HEK293 (cell line): Measurements from ENCODE around the gene FAM78B.

Source experiments
- CTCF ChIA-PET: fragments of 350-600 bp; formaldehyde crosslinking; extraction: SDS; loops from one replicate; lab custom pipeline; 2021; ENCODE audit warnings: antibody characterized with exemption; lab: Yijun Ruan, JAX
- POLR2A ChIA-PET: fragments of 300-600 bp; formaldehyde crosslinking; extraction: SDS; loops from one replicate; lab custom pipeline; 2020; ENCODE audit warnings: antibody characterized with exemption, inconsistent platforms; lab: Yijun Ruan, JAX
- H3K27ac ChIP-seq: fragments of 200-500 bp; sonication (Bioruptor generic); 2 replicates; pipeline ENCODE4 v1.5.1; 2014; ENCODE audit warnings: low read depth, low read length, control low read depth, inconsistent platforms; ENCODE audit errors: extremely low read depth
- H3K36me3 ChIP-seq, 2 experiments: fragments of 200-500 bp in 1 of 2; sonication (Bioruptor generic) in 1 of 2; 1 replicate in 1 of 2; 2 replicates in 1 of 2; pipeline ENCODE4 v1.5.1; 2014 to 2017; ENCODE audit warnings: inconsistent platforms in 2 of 2, low read length in 2 of 2; ENCODE audit not compliant: control insufficient read depth in 2 of 2, insufficient read depth in 1 of 2
- H3K4me1 ChIP-seq: fragments of 200-500 bp; sonication (Bioruptor generic); 2 replicates; pipeline ENCODE4 v1.5.1; 2014; ENCODE audit warnings: mild to moderate bottlenecking, low read length, inconsistent platforms; ENCODE audit not compliant: control insufficient read depth, insufficient read depth
- H3K4me3 ChIP-seq: 2 replicates; pipeline ENCODE4 v1.5.1; 2011; ENCODE audit warnings: low read depth, mild to moderate bottlenecking, control low read depth, low read length, moderate library complexity
- H3K9me3 ChIP-seq: fragments of 200-500 bp; sonication (Bioruptor generic); 2 replicates; pipeline ENCODE4 v1.5.1; 2014; ENCODE audit warnings: low read depth, low read length, inconsistent platforms; ENCODE audit not compliant: control insufficient read depth, insufficient read depth
- TCF7L2 ChIP-seq: IDR thresholded peaks from 2 replicates; pipeline ENCODE4 v1.6.1; 2011; ENCODE audit warnings: low read depth, mild to moderate bottlenecking, inconsistent platforms, low read length, moderate library complexity, borderline replicate concordance
- ZFP3 ChIP-seq: fragments of 450-650 bp; formaldehyde crosslinking; IDR thresholded peaks from 2 replicates; pipeline ENCODE4 v1.5.1; 2016; ENCODE audit warnings: low read depth, missing biosample characterization, missing genetic modification characterization
- ZNF174 ChIP-seq: fragments of 450-650 bp; formaldehyde crosslinking; IDR thresholded peaks from 2 replicates; pipeline ENCODE4 v1.5.0; 2017; ENCODE audit warnings: missing biosample characterization, mild to moderate bottlenecking, missing genetic modification characterization
- ZNF24 ChIP-seq: fragments of 450-650 bp; formaldehyde crosslinking; IDR thresholded peaks from 2 replicates; pipeline ENCODE4 v1.5.1; 2016; ENCODE audit warnings: missing biosample characterization, missing genetic modification characterization
- ZNF302 ChIP-seq: fragments of 450-650 bp; formaldehyde crosslinking; IDR thresholded peaks from 2 replicates; pipeline ENCODE4 v1.5.1; 2016; ENCODE audit warnings: missing biosample characterization, missing genetic modification characterization, low read depth
- ZNF335 ChIP-seq: fragments of 450-650 bp; formaldehyde crosslinking; conservative IDR thresholded peaks from 2 replicates; pipeline ENCODE4 v1.5.1; 2016; ENCODE audit warnings: missing biosample characterization, missing genetic modification characterization
- ZNF544 ChIP-seq: fragments of 450-650 bp; formaldehyde crosslinking; IDR thresholded peaks from 2 replicates; pipeline ENCODE4 v1.5.0; 2017; ENCODE audit warnings: missing biosample characterization, missing genetic modification characterization
- ZNF596 ChIP-seq: fragments of 450-650 bp; IDR thresholded peaks from 2 replicates; pipeline ENCODE4 v1.5.0; 2018; ENCODE audit warnings: missing biosample characterization, mild to moderate bottlenecking, missing genetic modification characterization, moderate library complexity
- ZNF626 ChIP-seq: fragments of 450-650 bp; sonication (Bioruptor Pico); formaldehyde crosslinking; IDR thresholded peaks from 2 replicates; pipeline ENCODE4 v1.5.1; 2018; ENCODE audit warnings: missing biosample characterization, missing genetic modification characterization, inconsistent platforms
- ZNF747 ChIP-seq: fragments of 450-650 bp; formaldehyde crosslinking; IDR thresholded peaks from 2 replicates; pipeline ENCODE4 v1.5.1; 2016; ENCODE audit warnings: missing biosample characterization, missing genetic modification characterization
- ZNF777 ChIP-seq: fragments of 450-650 bp; formaldehyde crosslinking; IDR thresholded peaks from 2 replicates; pipeline ENCODE4 v1.5.1; 2017; ENCODE audit warnings: missing biosample characterization, missing genetic modification characterization, borderline replicate concordance
- TF ChIP-seq, protein P1 (sequence below): fragments of 450-650 bp; formaldehyde crosslinking; IDR thresholded peaks from 2 replicates; pipeline ENCODE4 v1.5.1; 2016; ENCODE audit warnings: missing biosample characterization, missing genetic modification characterization
- TF ChIP-seq, protein P2 (sequence below): fragments of 450-650 bp; formaldehyde crosslinking; IDR thresholded peaks from 2 replicates; pipeline ENCODE4 v1.5.1; 2016; ENCODE audit warnings: missing biosample characterization, missing genetic modification characterization
- TF ChIP-seq, protein P3 (sequence below): fragments of 450-650 bp; formaldehyde crosslinking; IDR thresholded peaks from 2 replicates; pipeline ENCODE4 v1.5.0; 2017; ENCODE audit warnings: missing biosample characterization, missing genetic modification characterization, borderline replicate concordance
- TF ChIP-seq, protein P4 (sequence below): fragments of 450-650 bp; formaldehyde crosslinking; IDR thresholded peaks from 2 replicates; pipeline ENCODE4 v1.5.1; 2016; ENCODE audit warnings: missing biosample characterization, missing genetic modification characterization

Gene FAM78B

DNA sequence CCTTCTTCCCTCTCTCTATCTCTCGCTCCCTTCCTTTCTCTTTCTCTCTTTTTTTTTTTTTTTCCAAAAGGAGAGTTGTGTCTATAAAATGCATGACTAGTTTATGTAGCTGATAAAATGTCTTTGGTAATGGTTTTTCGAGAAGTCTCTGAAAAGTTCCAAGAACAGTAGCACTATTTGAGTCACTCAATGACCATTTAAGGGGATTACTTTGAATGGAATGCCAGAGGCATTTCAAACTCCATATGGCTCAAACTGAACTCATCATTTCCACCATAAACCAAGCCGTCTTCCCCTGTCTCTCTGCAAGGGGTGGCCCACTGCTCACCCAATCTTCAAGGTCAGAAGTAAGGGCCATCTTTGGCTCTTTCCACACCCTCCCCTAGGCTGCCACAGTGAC lies 93.3 kb downstream of the FAM78B start:
- H3K27ac ChIP-seq, result no peak overlapping the region
- POLR2A ChIA-PET, result no interaction called here
- no peaks in the 10 kb centered on the region for H3K4me1 ChIP-seq
- no peak overlapping the region for H3K4me3 ChIP-seq
- CTCF ChIA-PET, result no interaction called here
- no peaks in the 10 kb centered on the region for H3K36me3 ChIP-seq
- TF ChIP-seq ZNF174 (no peak), ZNF24 (tag by site-specific recombination) (no peak)
- TF ChIP-seq, protein P1, sequence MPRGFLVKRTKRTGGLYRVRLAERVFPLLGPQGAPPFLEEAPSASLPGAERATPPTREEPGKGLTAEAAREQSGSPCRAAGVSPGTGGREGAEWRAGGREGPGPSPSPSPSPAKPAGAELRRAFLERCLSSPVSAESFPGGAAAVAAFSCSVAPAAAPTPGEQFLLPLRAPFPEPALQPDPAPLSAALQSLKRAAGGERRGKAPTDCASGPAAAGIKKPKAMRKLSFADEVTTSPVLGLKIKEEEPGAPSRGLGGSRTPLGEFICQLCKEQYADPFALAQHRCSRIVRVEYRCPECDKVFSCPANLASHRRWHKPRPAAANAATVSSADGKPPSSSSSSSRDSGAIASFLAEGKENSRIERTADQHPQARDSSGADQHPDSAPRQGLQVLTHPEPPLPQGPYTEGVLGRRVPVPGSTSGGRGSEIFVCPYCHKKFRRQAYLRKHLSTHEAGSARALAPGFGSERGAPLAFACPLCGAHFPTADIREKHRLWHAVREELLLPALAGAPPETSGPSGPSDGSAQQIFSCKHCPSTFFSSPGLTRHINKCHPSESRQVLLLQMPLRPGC (tag by site-specific recombination), result no peak
- H3K9me3 ChIP-seq, result no peaks in the 10 kb centered on the region

DNA sequence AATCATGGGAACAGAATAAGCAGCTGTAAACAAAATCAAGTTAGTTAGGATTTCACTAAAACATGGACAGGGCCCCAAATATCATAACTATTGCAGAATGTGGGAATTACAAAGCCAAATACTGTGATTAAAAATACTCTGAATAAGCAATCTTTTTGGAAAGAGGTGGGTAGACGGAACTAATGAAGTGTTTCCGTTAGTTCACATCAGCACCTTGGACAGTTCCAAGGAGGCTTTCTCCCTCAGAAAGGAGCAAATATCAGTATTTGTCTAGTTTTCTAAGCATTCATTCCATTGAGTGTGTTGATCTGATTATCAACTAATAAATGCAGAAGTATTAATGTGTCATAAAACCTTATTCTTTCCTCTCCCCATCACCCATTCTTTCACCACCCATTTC lies 97.4 kb downstream of the FAM78B start:
- Histone ChIP-seq H3K27ac (no peak overlapping the region), H3K4me3 (no peak overlapping the region), H3K36me3 (no peaks in the 10 kb centered on the region), H3K9me3 (no peaks in the 10 kb centered on the region), H3K4me1 (no peaks in the 10 kb centered on the region)
- CTCF ChIA-PET, result no interaction called here
- TF ChIP-seq, protein P2, sequence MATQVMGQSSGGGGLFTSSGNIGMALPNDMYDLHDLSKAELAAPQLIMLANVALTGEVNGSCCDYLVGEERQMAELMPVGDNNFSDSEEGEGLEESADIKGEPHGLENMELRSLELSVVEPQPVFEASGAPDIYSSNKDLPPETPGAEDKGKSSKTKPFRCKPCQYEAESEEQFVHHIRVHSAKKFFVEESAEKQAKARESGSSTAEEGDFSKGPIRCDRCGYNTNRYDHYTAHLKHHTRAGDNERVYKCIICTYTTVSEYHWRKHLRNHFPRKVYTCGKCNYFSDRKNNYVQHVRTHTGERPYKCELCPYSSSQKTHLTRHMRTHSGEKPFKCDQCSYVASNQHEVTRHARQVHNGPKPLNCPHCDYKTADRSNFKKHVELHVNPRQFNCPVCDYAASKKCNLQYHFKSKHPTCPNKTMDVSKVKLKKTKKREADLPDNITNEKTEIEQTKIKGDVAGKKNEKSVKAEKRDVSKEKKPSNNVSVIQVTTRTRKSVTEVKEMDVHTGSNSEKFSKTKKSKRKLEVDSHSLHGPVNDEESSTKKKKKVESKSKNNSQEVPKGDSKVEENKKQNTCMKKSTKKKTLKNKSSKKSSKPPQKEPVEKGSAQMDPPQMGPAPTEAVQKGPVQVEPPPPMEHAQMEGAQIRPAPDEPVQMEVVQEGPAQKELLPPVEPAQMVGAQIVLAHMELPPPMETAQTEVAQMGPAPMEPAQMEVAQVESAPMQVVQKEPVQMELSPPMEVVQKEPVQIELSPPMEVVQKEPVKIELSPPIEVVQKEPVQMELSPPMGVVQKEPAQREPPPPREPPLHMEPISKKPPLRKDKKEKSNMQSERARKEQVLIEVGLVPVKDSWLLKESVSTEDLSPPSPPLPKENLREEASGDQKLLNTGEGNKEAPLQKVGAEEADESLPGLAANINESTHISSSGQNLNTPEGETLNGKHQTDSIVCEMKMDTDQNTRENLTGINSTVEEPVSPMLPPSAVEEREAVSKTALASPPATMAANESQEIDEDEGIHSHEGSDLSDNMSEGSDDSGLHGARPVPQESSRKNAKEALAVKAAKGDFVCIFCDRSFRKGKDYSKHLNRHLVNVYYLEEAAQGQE (tag by site-specific recombination), result peak; percentile 95
- no peak for TF ChIP-seq ZNF544 (tag by site-specific recombination)
- POLR2A ChIA-PET, result no interaction called here

DNA sequence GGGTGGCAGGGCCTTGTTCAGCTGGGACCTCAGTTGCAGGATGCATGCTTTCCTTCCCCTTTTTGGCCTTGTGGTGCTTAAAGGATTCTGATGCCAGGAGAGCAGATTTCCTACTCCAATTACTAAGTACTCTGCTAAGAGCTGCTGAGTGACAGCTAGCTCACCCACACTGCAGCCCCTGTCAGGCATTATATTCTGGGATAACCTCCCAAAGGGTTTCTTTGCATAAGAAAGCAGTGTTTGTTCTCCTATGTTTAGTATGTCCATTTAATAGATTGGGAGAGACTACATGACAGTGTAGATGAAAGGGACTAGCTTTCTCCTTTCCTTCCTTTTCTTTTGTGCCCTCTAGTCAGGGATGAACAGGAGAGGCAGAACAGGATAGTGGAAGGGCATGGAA lies 100.7 kb downstream of the FAM78B start:
- TF ChIP-seq ZFP3, result no peak
- no peak for TF ChIP-seq ZNF777 (tag by site-specific recombination)
- POLR2A ChIA-PET, result no interaction called here
- CTCF ChIA-PET, result no interaction called here

DNA sequence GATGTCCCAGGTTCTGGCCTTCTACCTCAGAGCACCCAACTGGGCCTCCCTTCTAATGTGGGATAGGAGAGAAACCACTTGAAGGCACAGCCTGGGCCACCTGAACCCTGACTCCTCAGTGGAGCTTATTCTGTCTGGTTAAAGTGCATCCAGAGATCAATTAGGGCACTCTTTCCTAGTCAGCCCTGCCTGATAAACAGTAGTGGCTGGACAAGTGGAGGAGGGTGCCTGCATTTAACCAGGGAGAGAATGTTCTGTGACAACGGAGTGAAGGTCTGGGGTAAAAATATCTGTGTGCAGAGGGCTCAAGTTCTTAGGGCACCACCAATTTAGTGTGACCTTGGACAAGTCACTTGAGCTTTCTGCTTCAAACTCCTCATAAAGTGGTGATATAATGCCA lies 101.8 kb downstream of the FAM78B start:
- no peaks in the 10 kb centered on the region for H3K4me1 ChIP-seq
- CTCF ChIA-PET, result no interaction called here
- TF ChIP-seq ZNF335 (tag by site-specific recombination), result no peak
- TF ChIP-seq, all 188 proteins: peak for 0
- POLR2A ChIA-PET, result no interaction called here
- no peaks in the 10 kb centered on the region for H3K9me3 ChIP-seq
- no peak overlapping the region for H3K4me3 ChIP-seq
- no peak overlapping the region for H3K27ac ChIP-seq
- no peaks in the 10 kb centered on the region for H3K36me3 ChIP-seq

More for the DNA sequence above, 100.7 kb downstream of the FAM78B start:
- Histone ChIP-seq H3K9me3 (no peaks in the 10 kb centered on the region), H3K36me3 (no peaks in the 10 kb centered on the region), H3K4me1 (no peaks in the 10 kb centered on the region), H3K4me3 (no peak overlapping the region), H3K27ac (no peak overlapping the region)

DNA sequence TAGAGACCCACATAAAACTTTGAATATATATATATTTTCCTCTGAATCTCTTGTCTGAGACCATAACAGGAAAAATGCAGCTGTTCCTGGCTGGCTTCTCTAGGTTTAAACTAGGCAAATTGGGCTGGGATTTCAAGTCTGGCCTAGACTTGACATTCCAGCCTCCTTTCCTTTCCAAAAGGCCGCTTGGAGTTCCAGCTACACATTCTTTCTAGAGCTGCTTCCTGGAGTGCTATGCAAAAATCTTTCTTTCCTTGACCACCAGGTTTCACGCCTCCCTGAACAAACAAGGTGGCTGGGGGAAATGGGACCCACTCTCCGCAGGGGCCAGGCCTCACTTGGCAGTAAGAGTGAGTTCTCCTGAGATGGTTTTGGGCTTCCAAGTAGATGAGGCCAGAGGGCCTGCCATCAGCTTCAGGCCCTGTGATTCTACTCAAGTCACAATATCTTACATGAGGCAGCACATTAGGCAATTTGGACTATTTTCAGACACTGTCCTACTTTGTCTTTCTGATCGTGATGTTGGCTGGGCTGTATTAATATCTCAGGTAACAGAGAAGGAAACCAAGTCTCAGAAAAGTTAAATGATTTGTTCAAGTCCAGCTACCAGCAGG lies 102.4 kb downstream of the FAM78B start:
- Histone ChIP-seq H3K4me1 (no peaks in the 10 kb centered on the region), H3K27ac (no peak overlapping the region), H3K9me3 (no peaks in the 10 kb centered on the region), H3K4me3 (no peak overlapping the region), H3K36me3 (no peaks in the 10 kb centered on the region)
- ChIA-PET POLR2A (no interaction called here), CTCF (no interaction called here)
- TF ChIP-seq ZNF596 (no peak), ZNF626 (tag by site-specific recombination) (no peak), ZNF747 (no peak), ZNF302 (tag by site-specific recombination) (no peak), ZFP3 (no peak), TCF7L2 (no peak)
- TF ChIP-seq, protein P3, sequence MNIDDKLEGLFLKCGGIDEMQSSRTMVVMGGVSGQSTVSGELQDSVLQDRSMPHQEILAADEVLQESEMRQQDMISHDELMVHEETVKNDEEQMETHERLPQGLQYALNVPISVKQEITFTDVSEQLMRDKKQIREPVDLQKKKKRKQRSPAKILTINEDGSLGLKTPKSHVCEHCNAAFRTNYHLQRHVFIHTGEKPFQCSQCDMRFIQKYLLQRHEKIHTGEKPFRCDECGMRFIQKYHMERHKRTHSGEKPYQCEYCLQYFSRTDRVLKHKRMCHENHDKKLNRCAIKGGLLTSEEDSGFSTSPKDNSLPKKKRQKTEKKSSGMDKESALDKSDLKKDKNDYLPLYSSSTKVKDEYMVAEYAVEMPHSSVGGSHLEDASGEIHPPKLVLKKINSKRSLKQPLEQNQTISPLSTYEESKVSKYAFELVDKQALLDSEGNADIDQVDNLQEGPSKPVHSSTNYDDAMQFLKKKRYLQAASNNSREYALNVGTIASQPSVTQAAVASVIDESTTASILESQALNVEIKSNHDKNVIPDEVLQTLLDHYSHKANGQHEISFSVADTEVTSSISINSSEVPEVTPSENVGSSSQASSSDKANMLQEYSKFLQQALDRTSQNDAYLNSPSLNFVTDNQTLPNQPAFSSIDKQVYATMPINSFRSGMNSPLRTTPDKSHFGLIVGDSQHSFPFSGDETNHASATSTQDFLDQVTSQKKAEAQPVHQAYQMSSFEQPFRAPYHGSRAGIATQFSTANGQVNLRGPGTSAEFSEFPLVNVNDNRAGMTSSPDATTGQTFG, result no peak
- TF ChIP-seq, protein P4, sequence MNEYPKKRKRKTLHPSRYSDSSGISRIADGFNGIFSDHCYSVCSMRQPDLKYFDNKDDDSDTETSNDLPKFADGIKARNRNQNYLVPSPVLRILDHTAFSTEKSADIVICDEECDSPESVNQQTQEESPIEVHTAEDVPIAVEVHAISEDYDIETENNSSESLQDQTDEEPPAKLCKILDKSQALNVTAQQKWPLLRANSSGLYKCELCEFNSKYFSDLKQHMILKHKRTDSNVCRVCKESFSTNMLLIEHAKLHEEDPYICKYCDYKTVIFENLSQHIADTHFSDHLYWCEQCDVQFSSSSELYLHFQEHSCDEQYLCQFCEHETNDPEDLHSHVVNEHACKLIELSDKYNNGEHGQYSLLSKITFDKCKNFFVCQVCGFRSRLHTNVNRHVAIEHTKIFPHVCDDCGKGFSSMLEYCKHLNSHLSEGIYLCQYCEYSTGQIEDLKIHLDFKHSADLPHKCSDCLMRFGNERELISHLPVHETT (tag by site-specific recombination), result no peak
